HG03432 (cell line): ENCODE measurements around the gene ITGA4.

Experiments
- ATAC-seq: cut with Tn5 transposase; IDR thresholded peaks from one replicate; pipeline ENCODE4 v1.9.1; 2021; ENCODE audit warnings: mild to moderate bottlenecking, moderate library complexity; ENCODE audit not compliant: unreplicated experiment

The ITGA4 gene

DNA sequence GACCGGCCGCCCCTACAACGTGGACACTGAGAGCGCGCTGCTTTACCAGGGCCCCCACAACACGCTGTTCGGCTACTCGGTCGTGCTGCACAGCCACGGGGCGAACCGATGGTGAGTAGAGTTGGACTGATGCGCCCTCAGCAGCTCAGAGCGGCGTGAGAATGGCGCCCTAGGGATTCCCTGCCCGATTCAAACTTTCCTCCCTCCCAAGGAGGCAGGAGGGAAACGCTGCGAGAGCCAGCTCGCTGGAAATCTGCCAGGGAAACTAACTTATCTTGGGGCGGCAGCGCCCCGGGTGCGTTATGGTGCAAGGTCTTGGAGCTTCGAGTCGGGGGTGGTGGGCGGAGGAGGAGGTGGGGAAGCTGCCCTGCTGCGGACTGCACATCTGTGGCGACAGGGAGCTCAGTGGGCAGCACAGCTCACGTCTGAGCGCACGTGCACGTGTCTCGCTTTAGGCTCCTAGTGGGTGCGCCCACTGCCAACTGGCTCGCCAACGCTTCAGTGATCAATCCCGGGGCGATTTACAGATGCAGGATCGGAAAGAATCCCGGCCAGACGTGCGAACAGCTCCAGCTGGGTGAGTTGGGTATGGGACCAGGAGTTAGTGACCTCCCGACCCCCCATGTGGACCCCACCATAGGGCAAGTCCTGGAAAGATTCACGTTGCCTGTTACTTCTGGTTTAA, 697 bp downstream of the ITGA4 start:
- peak; percentile 20 for ATAC-seq

DNA sequence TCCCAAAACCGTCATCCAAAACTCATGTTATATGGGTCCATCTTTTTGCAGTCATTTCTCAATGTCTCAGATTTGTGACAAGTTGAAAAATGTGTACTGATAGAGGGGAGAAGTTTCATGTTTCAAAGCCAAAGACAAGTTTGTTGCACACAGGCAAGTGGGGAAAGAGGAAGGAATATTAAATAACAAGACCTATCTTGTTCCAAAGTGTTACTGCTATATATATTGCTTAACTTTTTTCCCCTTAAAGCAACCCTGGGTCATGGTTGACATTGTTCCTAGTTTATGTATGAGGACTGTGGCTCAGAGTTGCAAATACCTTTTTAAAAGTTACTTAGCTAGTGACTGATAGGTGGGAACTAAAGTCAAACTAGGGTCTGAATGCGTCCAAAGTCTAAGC, 1.7 kb downstream of the ITGA4 start:
- ATAC-seq = no peak

DNA sequence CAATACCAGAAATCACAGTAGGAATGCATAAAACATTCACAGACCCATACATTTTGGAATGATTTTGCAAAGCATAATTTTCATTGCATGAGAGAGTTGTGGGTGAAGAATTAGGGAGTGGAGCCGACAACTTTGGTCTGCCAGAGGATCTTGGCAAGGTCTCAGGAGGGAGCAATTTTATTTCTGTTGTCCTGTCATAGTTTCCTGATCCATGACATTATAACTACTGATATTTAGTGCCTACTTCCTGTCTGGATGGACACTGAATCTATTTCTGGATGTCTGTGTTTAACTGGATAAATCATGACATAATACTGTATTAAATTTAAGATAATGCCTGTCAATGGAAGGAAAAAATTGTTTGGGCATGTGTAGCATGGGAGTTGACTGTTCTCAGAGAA, 2.4 kb downstream of the ITGA4 start:
- no peak for ATAC-seq

DNA sequence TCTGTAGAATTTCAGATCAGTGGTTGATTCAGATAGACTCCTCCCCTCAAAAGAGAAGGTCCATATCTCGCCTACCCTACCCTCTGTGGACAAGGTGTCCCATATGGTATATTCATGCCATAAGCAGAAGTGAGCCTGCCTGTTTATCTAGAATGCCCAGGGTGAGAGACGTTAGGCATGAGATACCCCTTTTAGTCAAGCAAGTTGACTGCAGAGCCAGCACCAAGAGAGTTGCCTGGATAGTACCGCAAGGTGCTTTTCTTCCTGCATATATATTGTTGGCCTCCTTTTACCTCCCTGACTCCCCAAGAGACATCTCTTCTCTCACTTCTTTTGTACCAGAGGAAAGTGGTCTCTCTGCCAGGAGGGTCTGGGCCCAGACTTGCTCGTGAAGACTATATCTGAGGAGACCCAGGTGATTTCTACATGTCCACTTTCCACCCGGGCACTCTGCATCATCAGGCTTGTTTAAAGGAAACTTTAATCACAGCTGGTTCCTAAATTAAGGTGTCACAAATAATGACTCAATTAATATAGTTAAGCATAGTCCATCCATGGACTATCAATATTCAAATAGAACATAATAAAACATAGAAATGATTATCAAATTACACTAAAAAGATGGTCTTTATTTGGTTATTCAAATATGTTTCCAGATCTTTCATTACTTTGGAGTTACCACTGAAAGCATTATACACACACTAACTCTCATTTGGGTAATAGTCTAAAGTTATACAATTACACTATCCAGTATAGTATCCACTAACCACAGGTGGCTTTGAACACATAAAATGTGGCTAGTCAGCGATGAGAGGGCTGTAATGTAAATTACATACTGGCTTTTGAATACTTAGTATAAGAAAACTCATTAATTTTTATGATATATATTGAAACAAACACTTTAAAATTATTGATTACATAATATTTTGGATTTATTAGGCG, 4.1 kb downstream of the ITGA4 start:
- ATAC-seq = no peak

DNA sequence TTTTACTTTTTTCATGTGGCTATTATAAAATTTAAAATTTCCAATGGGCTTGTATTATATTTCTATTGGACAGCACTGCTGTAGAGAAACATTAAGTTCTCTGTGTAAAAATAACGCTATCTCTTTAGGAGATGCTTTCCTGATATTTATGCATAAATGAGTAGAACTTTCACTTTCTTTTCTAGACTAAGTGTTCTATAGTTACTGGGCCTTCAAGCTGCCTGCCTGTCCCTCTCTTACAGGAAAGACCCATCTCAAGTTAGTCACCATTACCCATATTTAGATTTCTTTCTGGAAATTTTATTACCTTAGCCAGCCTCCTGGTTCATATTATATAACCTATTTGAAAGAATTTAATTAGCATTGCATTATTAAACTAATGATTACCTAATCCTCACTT, 4.8 kb downstream of the ITGA4 start:
- peak; percentile 38 for ATAC-seq

DNA sequence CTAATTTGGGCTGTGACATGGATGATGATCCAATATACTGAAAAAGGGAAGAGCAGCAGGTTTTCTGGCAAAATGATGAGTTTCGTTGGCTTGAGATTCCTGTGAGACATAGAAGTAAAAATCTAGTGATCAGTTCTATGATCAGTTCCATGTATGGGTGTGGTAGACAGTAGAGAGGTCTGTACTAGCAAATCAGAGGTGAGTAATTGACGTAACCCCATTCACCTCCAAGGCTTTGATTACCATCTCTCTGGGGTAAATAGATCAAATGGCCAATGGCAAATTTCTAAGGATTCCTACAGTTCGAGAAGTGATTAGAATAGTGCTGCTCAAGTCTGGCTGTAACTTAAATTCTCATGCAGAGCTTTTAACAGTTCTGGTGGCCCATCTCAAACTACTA, 6.4 kb downstream of the ITGA4 start:
- ATAC-seq = no peak

DNA sequence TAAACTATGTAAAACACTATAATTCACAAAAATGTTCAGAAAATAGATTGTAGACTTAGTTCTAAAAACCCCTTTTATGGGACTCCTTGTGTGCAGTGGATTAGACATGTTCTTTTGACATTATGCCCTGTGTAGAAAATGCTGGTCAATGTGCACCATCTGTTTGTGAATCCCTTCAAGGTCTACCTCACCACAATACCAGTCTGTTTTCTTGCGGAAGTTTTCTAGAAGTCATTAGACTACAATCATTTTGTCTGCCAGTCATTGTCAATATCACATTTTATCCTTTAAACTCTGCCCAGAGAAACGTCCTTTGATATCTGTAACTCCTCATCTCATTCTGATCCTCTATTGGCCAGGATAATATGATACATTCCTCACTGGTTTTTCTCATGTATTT, 7.8 kb downstream of the ITGA4 start:
- no peak for ATAC-seq

DNA sequence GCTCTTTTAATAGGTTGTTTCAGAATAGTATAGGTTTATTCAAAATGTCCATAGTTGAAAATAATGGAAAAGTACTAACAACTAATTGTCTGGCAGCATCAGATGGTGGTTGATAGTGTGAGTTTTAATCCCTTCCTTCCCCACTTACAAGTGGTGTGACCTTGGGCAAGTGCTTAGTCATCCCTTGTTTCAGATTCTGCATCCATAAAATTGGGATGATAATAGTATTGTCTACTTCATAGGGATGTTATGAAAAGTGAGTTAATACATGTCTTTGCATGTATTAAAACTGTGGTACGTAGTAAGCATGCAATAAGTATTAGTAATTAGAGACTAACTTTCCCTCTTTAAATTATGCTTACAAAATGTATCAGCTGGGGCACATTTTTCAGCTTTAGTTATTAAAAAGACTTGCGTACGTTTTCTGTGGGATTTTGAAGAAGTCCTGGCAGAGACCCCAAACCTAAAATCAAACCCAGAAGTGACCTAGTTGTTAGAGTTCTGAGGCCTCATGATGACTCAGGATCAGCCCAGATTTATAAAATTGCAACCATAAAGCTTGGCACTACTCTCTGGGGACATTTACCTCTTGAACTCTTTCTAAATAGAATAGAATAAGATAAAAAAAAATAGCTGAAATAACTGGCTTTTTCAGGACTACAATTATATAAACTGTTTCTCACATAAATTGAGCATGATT, 8.6 kb downstream of the ITGA4 start:
- no peak for ATAC-seq

DNA sequence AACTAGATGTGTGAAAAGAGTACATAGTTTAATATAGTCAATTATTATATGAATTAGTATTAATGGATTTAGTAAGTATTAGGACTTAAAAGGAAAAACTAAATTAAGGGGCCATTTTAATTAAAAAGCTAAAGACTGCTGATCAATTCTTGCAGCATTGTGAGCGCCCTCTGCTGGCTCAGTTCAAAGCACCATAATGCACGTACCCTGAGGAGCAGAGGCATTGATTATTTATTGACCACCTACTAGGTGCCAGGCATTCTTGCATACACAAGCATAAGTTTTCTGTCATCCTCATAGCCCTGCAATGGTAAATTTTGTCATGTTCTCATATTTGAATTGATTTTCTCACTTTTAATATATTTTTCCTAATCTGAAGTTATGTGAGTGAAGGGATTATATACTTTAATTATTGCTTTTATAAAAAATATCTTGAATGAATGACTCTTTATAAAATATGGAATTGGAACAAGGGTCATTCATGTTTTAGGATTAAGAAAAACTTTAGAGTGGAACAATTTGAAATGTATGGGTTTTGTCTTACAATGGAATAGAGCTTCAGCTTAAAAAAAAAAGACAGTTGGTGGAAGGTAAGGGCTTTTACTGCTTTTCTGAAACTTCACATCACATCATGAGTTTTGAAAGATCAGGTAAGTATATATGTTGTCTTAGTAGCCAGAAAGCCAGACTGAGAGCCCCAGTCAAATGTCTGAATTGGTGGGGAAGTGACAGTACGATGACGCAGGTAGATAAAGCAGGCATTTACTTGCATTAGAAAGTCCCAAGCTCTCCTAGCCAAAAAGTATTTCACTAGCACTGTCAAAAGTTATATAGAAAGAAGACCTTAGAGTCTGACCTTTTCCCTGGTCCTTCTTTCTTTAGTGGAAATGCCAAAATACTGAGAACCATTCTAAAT, 9.7 kb downstream of the ITGA4 start:
- ATAC-seq = peak; percentile 38

DNA sequence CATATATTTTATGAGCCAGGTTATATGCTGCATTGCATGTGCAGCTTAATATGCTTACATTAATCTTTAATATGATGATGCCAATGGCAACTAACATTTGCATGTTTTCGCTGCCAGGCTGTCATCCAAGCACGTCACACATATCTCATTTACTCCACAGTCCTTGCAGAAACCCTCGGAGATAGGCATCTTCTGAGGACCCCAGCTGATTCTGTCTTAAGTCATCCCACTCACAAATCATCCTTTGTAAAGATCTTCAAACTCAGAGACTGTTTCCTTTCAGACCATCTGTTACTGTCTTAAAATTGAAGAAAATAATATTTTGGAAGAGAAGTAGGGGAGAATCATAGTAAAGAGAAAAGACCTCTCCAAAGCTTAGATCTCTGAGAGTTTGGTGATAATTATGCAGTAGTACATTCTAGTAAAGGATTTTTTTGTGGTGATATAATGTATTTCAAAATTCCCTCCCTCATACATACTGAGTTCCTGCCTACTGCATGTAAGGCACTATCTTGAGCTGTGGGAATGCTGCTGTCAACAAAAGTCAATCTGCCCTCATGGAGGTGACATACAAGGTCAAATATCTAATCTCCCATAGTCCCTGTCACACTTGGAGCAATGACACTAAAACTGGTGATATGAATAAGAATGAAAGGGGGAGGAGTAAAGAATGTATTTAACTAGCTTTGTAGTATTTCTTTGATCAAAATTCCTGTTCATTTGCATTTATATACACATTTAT, 11.0 kb downstream of the ITGA4 start:
- ATAC-seq = no peak

DNA sequence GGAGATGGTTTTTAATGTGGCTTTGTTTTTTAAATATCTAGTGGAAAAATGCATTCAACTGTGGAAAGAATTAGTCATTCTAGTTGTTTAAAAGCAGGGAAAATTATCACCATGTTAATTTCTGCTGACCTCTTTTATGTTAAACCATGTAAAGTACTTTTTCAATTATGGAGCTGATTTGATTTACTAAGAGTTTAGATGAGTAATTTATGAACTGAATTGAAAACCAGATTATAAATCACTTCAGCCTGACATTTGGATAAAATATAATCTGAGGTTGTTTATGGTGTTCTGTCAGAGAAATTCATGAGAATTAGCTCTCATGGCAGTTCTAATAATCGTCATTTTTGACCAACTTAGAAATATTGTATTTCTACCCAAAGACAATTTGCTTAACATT, 11.6 kb downstream of the ITGA4 start:
- no peak for ATAC-seq

DNA sequence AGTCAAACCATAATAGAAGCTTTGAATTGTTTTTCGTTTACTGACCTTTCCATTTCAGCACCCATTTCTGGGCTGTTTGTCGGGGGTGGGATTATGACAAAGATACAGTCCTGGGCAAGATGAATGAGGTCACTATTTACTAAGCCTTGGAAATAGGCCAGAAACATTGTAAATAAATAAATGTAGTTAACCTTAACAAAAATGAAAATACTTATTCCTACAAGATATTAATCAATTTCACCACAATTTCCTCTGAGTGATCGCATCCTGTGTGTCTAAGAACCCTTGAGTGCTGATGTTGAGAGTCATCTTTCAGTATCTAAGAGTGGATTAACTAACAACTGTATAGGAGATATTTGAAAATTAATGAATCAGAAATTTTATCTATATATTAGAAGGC, 14.0 kb downstream of the ITGA4 start:
- ATAC-seq = no peak

DNA sequence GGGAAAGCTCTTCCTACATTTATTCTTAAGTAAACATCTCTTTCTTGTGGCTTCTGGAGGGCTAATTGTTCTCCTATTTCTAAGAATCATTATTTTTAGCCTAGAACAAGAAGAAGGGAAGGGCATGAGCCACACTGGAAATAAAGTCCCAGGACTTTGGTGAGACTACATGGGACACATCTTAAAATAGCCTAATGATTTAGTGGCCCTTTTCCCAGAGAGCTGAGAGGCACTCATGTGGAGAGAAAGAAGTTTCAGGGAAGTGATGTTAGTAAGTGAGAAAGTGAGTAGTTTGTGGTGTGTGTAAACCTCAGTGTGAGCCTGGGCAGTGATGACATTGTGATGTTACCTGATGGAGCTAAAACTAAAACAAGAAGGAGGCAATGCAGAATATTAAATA, 14.6 kb downstream of the ITGA4 start:
- peak; percentile 58 for ATAC-seq

DNA sequence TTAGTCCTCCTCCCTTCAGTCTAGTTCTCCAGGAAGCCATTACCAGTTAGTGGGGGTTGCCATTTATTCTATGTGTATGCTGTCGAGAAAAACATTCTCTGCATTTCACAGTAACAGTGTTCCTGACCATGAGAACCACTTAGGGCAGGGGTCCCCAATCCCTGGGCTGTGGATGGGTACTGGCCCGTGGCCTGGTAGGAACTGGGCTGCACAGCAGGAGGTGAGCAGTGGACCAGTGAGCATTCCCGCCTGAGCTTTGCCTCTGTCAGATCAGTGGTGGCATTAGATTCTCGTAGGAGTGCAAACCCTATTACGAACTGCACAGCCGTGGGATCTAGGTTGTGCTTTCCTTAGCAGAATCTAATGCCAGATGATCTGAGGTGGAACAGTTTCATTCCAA, 15.8 kb downstream of the ITGA4 start:
- no peak for ATAC-seq

DNA sequence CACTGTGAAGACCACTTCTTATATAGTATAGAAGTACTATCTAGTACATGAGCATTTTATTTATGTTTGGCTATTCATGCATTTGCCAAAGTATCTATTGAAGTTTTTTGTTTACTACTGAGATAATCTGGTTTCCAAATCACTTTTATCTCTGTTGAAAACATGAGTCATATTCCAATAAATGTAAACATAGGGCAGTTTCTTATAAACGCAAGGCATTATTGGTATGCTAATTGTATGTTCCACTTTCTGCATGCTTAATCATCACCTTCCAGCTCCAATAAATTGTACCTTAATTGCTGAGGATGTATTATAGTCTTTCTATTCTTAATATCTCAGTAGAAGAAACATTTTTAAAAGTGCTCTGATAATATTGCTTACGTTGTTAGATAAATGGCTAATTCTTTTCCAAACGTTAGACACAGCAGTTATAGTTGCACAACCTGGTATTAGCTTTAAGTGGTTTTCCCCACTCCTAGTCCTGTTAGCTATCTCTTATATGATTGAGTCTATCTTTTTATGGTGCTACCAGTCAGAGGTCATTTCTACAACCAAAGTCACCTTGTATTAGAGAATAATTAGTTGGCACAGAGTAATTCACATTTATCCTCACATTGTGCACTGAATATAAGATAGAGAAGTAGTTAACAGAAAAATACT, 17.2 kb downstream of the ITGA4 start:
- no peak for ATAC-seq

DNA sequence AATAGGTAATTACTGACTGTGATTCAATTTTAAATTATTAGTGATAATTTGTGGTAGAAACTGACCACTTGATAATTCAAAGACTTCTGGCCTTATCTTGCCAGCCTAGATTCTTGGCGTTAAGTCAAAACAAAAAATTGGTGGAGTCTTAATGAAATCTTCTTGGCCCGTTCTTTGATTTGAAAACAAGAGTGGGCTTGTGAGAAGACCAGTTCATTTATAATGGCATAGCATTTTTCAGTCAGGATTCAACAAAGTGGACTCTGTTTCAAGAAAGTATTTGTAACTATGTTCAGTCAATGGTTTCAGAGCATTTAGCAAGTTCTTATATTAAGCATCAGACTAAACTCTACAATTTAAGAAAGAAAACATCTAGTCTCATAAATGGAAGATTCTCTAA, 26.0 kb downstream of the ITGA4 start:
- ATAC-seq = no peak

DNA sequence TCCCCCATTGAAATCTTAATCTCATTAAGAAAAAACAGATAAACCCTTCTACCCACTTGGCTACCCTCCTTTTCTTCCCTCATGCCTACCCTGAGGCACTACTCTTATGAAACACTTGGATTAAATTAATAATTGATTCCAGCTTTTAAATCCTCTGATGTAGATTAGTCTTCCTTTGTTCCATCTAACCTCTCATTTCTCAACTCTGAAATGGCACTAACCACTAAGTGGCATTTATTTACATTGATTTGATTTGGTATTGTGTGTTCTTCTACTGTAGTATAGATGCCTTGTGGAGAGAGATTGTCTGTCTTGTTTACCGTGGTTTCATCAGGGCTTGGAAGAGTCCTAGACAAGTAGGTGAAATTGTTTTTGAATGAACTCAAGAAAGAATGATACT, 26.7 kb downstream of the ITGA4 start:
- no peak for ATAC-seq

DNA sequence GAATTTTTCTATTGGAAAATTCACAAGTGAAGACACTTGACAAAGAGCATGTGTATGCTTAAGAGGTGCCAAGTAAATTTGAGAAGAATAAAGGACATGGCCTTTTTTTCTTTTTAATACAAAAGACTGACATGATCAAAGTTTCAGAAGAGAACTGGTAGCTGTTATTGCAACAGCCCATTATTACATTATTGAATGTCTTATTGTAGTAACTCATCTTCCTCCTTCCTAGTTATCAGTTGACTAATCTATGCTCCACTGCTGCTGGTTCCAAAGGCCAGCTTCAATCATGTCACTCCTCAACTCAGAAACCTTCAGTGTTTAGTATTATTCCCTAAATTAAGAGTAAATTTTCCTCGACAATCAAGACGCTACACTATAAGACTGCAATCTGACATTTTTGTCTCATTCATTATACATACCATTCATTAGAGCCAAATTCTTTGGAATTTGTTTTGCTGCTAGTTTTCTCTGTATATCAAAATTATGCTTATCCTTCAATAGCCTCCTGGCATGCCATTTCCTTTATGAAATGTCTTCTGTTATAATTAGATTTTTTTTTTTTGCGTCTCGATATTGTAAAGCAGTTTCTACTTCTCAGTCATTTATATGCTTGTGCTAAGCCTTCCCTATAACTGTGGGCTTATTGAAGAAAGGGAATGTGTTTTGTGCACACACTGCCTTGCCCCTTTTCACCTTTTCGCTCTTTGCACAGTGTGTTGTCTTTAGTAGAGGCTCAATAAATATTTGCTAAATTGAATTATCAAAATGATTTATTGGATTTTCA, 27.9 kb downstream of the ITGA4 start:
- ATAC-seq = no peak

DNA sequence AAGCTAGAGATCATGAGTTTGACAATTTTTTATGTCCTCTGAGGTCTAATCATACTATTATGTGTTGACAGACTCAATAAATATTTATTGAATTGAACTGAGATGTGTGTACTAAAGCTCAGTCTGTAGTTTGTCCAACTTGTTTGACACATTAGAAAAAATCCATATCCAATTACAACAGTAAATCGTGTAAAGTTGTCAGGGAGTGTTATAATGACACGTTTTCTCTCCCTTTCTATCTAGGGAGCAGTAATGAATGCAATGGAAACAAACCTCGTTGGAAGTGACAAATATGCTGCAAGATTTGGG, 28.4 kb downstream of the ITGA4 start:
- ATAC-seq = no peak
